IMR-90 (cell line): ENCODE measurements around the gene RRM1. TPM values are rescaled to one million over a fixed set of nuclear protein-coding genes. Genes with fewer than 3 reads are reported as not detected.

Experiments
- ATAC-seq: fragments of 200-7000 bp; cut with Tn5 transposase; 2 replicates; pipeline ENCODE4 v1.9.1; 2020; ENCODE audit warnings: low read depth, mild to moderate bottlenecking, moderate library complexity
- BruUV-seq: library from RNA; stranded (reverse); fragments of 400-500 nt; replicated peaks from 2 replicates; lab custom pipeline; 2021; lab: Mats Ljungman, UMichigan
- CTCF ChIA-PET: fragments of 300-600 bp; formaldehyde crosslinking; extraction: SDS; loops from one replicate; lab custom pipeline; 2021; ENCODE audit warnings: antibody characterized with exemption; lab: Yijun Ruan, JAX
- POLR2A ChIA-PET: fragments of 300-600 bp; sonication (Branson Sonifier 250); formaldehyde crosslinking; loops from one replicate; lab custom pipeline; 2022; ENCODE audit warnings: antibody characterized with exemption; ENCODE audit not compliant: unreplicated experiment; lab: Charles Lee
- DNase-seq: peaks from one replicate; pipeline ENCODE4 v3.0.0; 2013
- H2AFZ ChIP-seq: replicated peaks from 2 replicates; pipeline ENCODE3; 2013; ENCODE audit warnings: low read length, mild to moderate bottlenecking; ENCODE audit not compliant: poor library complexity
- H2AK5ac ChIP-seq: 2 replicates; pipeline ENCODE4 v1.6.1; 2013; ENCODE audit warnings: low read depth, low read length, inconsistent platforms
- H2AK9ac ChIP-seq: replicated peaks from 2 replicates; pipeline ENCODE3; 2013; ENCODE audit warnings: mild to moderate bottlenecking, low read depth, low read length, moderate library complexity; ENCODE audit not compliant: poor library complexity
- H2BK120ac ChIP-seq: 2 replicates; pipeline ENCODE4 v1.6.1; 2013; ENCODE audit warnings: low read depth, low read length, inconsistent platforms
- H2BK15ac ChIP-seq: 3 replicates; pipeline ENCODE4 v1.6.1; 2013; ENCODE audit warnings: low read depth, low read length, inconsistent platforms
- H2BK20ac ChIP-seq: 2 replicates; pipeline ENCODE4 v1.6.1; 2013; ENCODE audit warnings: low read depth, mild to moderate bottlenecking, inconsistent platforms, low read length, moderate library complexity
- H2BK5ac ChIP-seq: 2 replicates; pipeline ENCODE4 v1.6.1; 2013; ENCODE audit warnings: mild to moderate bottlenecking, low read depth, low read length, inconsistent platforms; ENCODE audit not compliant: poor library complexity, severe bottlenecking
- H3K14ac ChIP-seq: replicated peaks from 2 replicates; pipeline ENCODE4 v1.6.1; 2013; ENCODE audit warnings: low read depth, low read length, inconsistent platforms
- H3K18ac ChIP-seq: 2 replicates; pipeline ENCODE4 v1.6.1; 2013; ENCODE audit warnings: low read depth, low read length, control low read depth
- H3K23ac ChIP-seq: 2 replicates; pipeline ENCODE4 v1.6.1; 2013; ENCODE audit warnings: low read depth, low read length, inconsistent platforms
- H3K27ac ChIP-seq: 2 replicates; pipeline ENCODE4 v1.5.1; 2013; ENCODE audit warnings: mild to moderate bottlenecking, control low read depth, low read length; ENCODE audit not compliant: insufficient read depth
- H3K27me3 ChIP-seq: 2 replicates; pipeline ENCODE4 v1.6.1; 2013; ENCODE audit warnings: low read length; ENCODE audit not compliant: control insufficient read depth, insufficient read depth
- H3K36me3 ChIP-seq: 2 replicates; pipeline ENCODE4 v1.6.1; 2013; ENCODE audit warnings: low read length, mixed read lengths; ENCODE audit not compliant: control insufficient read depth, insufficient read depth
- H3K4ac ChIP-seq: 2 replicates; pipeline ENCODE4 v1.6.1; 2013; ENCODE audit warnings: low read depth, low read length, inconsistent platforms
- H3K4me1 ChIP-seq: 2 replicates; pipeline ENCODE4 v1.6.1; 2013; ENCODE audit warnings: low read length, mixed read lengths; ENCODE audit not compliant: control insufficient read depth, insufficient read depth
- H3K4me2 ChIP-seq: 2 replicates; pipeline ENCODE4 v1.6.1; 2013; ENCODE audit warnings: low read depth, mild to moderate bottlenecking, control low read depth, low read length, moderate library complexity
- H3K4me3 ChIP-seq: 2 replicates; pipeline ENCODE4 v1.5.1; 2013; ENCODE audit warnings: low read depth, mild to moderate bottlenecking, control low read depth, low read length, moderate library complexity; ENCODE audit not compliant: insufficient read depth
- H3K56ac ChIP-seq: 2 replicates; pipeline ENCODE4 v1.6.1; 2013; ENCODE audit warnings: low read length, inconsistent platforms; ENCODE audit not compliant: insufficient read depth; ENCODE audit errors: extremely low read depth
- H3K79me1 ChIP-seq, 2 experiments: 2 replicates each; pipeline ENCODE4 v1.6.1; 2013; ENCODE audit warnings: low read length in 2 of 2, inconsistent platforms in 1 of 2, low read depth in 1 of 2
- H3K9ac ChIP-seq: 2 replicates; pipeline ENCODE4 v1.6.1; 2013; ENCODE audit warnings: low read depth, low read length, control low read depth
- H3K9me1 ChIP-seq: 2 replicates; pipeline ENCODE4 v1.6.1; 2013; ENCODE audit warnings: low read length, inconsistent platforms; ENCODE audit not compliant: insufficient read depth
- H3K9me3 ChIP-seq: 2 replicates; pipeline ENCODE4 v1.6.1; 2013; ENCODE audit warnings: low read length; ENCODE audit not compliant: control insufficient read depth, insufficient read depth
- H4K20me1 ChIP-seq: 2 replicates; pipeline ENCODE4 v1.6.1; 2013; ENCODE audit warnings: low read length, inconsistent platforms; ENCODE audit not compliant: insufficient read depth
- H4K5ac ChIP-seq: 2 replicates; pipeline ENCODE4 v1.6.1; 2013; ENCODE audit warnings: mild to moderate bottlenecking, low read depth, low read length, control low read depth
- H4K8ac ChIP-seq, 2 experiments: 2 replicates each; pipeline ENCODE4 v1.6.1; 2013; ENCODE audit warnings: low read depth in 2 of 2, low read length in 2 of 2, control low read depth in 1 of 2, inconsistent platforms in 1 of 2
- H4K91ac ChIP-seq: 2 replicates; pipeline ENCODE4 v1.6.1; 2013; ENCODE audit warnings: low read depth, low read length, inconsistent platforms; ENCODE audit not compliant: insufficient read depth
- MAFK ChIP-seq: IDR thresholded peaks from 2 replicates; pipeline ENCODE4 v1.6.1; 2012; ENCODE audit warnings: low read depth, low read length, improper control_type of control experiment
- POLR2A ChIP-seq: IDR thresholded peaks from 2 replicates; pipeline ENCODE4 v1.6.1; 2012; ENCODE audit warnings: mild to moderate bottlenecking, low read depth, low read length
- WGBS, 2 experiments: methylation state at CpG; one replicate each; pipeline versions ENCODE4 v1.1.5 to v1.1.7; 2013; ENCODE audit warnings: missing lambda C conversion rate in 2 of 2; ENCODE audit not compliant: insufficient read length in 1 of 2; ENCODE audit errors: extremely low coverage in 2 of 2; 5-methylcytosine and 5-hydroxymethylcytosine counted together
- dilution Hi-C: fragments of 300-500 bp; cut with HindIII; formaldehyde crosslinking; loops from one replicate; pipeline ENCODE4 v1.14.3; 2018; ENCODE audit warnings: low sequenced_read_pairs; ENCODE audit not compliant: unreplicated experiment
- in situ Hi-C: fragments of 300-500 bp; cut with MboI; formaldehyde crosslinking; loops from 3 replicates; pipeline ENCODE4 v1.14.3; 2019; ENCODE audit warnings: low sequenced_read_pairs, inconsistent platforms, mixed read lengths
- intact Hi-C: fragments of 100-400 bp; cut with micrococcal nuclease; formaldehyde crosslinking; loops from 2 replicates; pipeline ENCODE4 v1.10.0; 2022
- polyA plus RNA-seq, 3 experiments: library from polyadenylated mRNA; depleted of rRNA; stranded (reverse); fragments of >200 nt; gene quantifications; 2 replicates each; pipeline ENCODE4 v1.2.3, GENCODE V29; 2012; ENCODE audit warnings: low replicate concordance in 1 of 3
- total RNA-seq: library from RNA; depleted of rRNA; stranded (reverse); fragments of >200 nt; gene quantifications from 2 replicates; pipeline ENCODE4 v1.2.3, GENCODE V29; 2012

RRM1 gene
- total and polyA plus RNA-seq, 2 of the 4 experiments (the other 2 are of a cell fraction), result 55.1 to 183 TPM

DNA sequence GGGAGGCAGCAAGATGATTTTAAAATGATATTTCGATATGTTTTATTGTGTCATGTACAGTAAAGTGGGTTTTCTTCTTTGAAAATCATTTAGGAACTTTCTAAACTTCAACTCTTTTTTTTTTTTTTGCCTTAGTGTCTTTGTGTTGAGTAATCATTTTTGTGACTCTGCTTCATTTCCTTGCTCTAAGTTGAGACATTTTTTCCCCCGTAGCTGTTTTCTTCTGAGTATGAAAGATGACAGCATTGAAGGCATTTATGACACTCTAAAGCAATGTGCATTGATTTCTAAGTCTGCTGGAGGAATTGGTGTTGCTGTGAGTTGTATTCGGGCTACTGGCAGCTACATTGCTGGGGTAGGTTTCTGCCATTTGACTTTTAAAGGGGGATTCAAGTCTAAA, 23.5 kb downstream of the RRM1 start:
- dilution Hi-C loops, result no loop called here

More for the DNA sequence above, 23.5 kb downstream of the RRM1 start:
- Histone ChIP-seq H4K8ac (no peak overlapping the region; a peak in 1 of 4 replicates), H3K9me1 (no peaks in the 10 kb centered on the region), H3K4me3 (no peak overlapping the region), H4K20me1 (no peaks in the 10 kb centered on the region), H3K18ac (no peak overlapping the region), H2BK120ac (no peak overlapping the region), H3K14ac (no peak overlapping the region), H2BK5ac (peak overlapping the region; percentile 4), H3K36me3 (peaks cover 20% of the 10 kb centered on the region), H3K4me2 (0 out of 2 replicates have a peak overlapping the region, but pooled peaks have one; percentile 2), H2BK15ac (no peak overlapping the region), H2BK20ac (no peak overlapping the region), H3K9ac (no peak overlapping the region), H3K27ac (no peak overlapping the region; the same call in 1 of the 2 replicates), H2AK9ac (no peak overlapping the region), H3K4ac (no peak overlapping the region), H2AK5ac (no peak overlapping the region), H2AFZ (no peak overlapping the region), H4K91ac (no peak overlapping the region), H3K4me1 (no peaks in the 10 kb centered on the region), H3K9me3 (no peaks in the 10 kb centered on the region), H3K27me3 (no peaks in the 10 kb centered on the region), H3K23ac (no peak overlapping the region), H3K79me1 (peaks cover 2 to 5% of the 10 kb centered on the region in 2 experiments; a peak in 1 of 4 replicates), H4K5ac (no peak overlapping the region), H3K56ac (no peak overlapping the region)
- CTCF ChIA-PET, result no interaction called here
- ATAC-seq (peak; percentile 71), DNase-seq (peak; percentile 63)
- in situ Hi-C loops (no loop called here), intact Hi-C loops (no loop called here)
- 52% methylated on average over 2 of the region's 3 CpGs; no CpG with 5 or more reads in 1 of the 2 experiments for WGBS, 2 experiments
- TF ChIP-seq POLR2A, result no peak
- peak; percentile 69 for TF ChIP-seq MAFK
- POLR2A ChIA-PET, result no interaction called here
- BruUV-seq, result no TSS peak
